Activated T-cell treated with anti-CD3 and anti-CD28 coated beads for 4 hours (primary cell): ENCODE results near the gene ACVR1C.

Source experiments
- DNase-seq: peaks from one replicate; pipeline ENCODE4 v3.0.0-alpha.2; 2020

The ACVR1C gene

GRCh38 chr2:157628477-157629415 is at the start of gene ACVR1C:
ACVR1C (minus strand) TSS chr2:157628864; CDS start chr2:157628644, 220 bp downstream.
- peak; percentile 25 for DNase-seq

GRCh38 chr2:157677941-157678340 is 49.3 kb upstream of the ACVR1C start:
- no peak for DNase-seq

GRCh38 chr2:157672129-157672528 is 43.5 kb upstream of the ACVR1C start:
- DNase-seq, result no peak

- no peak for DNase-seq
Observed at GRCh38 chr2:157662401-157662800, 33.7 kb upstream of the ACVR1C start.

- no peak for DNase-seq
Observed at GRCh38 chr2:157661776-157662175, 33.1 kb upstream of the ACVR1C start.

- no peak for DNase-seq
Observed at GRCh38 chr2:157657858-157658257, 29.2 kb upstream of the ACVR1C start.

- DNase-seq, result no peak
Observed at GRCh38 chr2:157657101-157657500, 28.4 kb upstream of the ACVR1C start.

GRCh38 chr2:157644776-157645175 is 16.1 kb upstream of the ACVR1C start:
- no peak for DNase-seq

- DNase-seq, result no peak
Observed at GRCh38 chr2:157631861-157632260, 3.2 kb upstream of the ACVR1C start.

- peak; percentile 20 for DNase-seq
Observed at GRCh38 chr2:157627594-157628476, 829 bp downstream of the ACVR1C start.

GRCh38 chr2:157625296-157625695 is 3.4 kb downstream of the ACVR1C start:
- no peak for DNase-seq

GRCh38 chr2:157620956-157621355 is 7.7 kb downstream of the ACVR1C start:
- no peak for DNase-seq

- no peak for DNase-seq
Observed at GRCh38 chr2:157611726-157612125, 16.9 kb downstream of the ACVR1C start.

GRCh38 chr2:157611110-157611509 is 17.6 kb downstream of the ACVR1C start:
- no peak for DNase-seq

GRCh38 chr2:157606534-157606933 is 22.1 kb downstream of the ACVR1C start:
- no peak for DNase-seq

- DNase-seq, result no peak
Observed at GRCh38 chr2:157603198-157603597, 25.5 kb downstream of the ACVR1C start.

GRCh38 chr2:157601807-157602206 is 26.9 kb downstream of the ACVR1C start:
- DNase-seq, result no peak

GRCh38 chr2:157596992-157597681 is 31.5 kb downstream of the ACVR1C start:
- DNase-seq, result peak; percentile 46

GRCh38 chr2:157593411-157593810 is 35.3 kb downstream of the ACVR1C start:
- DNase-seq, result no peak

- no peak for DNase-seq
Observed at GRCh38 chr2:157592948-157593347, 35.7 kb downstream of the ACVR1C start.

GRCh38 chr2:157592374-157592773 is 36.3 kb downstream of the ACVR1C start:
- no peak for DNase-seq

GRCh38 chr2:157587576-157587975 is 41.1 kb downstream of the ACVR1C start:
- no peak for DNase-seq

- no peak for DNase-seq
Observed at GRCh38 chr2:157574165-157574564, 54.5 kb downstream of the ACVR1C start.
